ENCODE measurements around the gene OGFR.

The OGFR gene

GRCh38 chr20:62828051-62828450 is 23.4 kb downstream of the OGFR start:
- no peak for DNase-seq

- no peak for DNase-seq
Measured at GRCh38 chr20:62828511-62829230, 24.0 kb downstream of the OGFR start.

GRCh38 chr20:62829231-62830230 is 24.9 kb downstream of the OGFR start:
- DNase-seq, result no peak

GRCh38 chr20:62830251-62830650 is 25.6 kb downstream of the OGFR start:
- no peak for DNase-seq

DNA sequence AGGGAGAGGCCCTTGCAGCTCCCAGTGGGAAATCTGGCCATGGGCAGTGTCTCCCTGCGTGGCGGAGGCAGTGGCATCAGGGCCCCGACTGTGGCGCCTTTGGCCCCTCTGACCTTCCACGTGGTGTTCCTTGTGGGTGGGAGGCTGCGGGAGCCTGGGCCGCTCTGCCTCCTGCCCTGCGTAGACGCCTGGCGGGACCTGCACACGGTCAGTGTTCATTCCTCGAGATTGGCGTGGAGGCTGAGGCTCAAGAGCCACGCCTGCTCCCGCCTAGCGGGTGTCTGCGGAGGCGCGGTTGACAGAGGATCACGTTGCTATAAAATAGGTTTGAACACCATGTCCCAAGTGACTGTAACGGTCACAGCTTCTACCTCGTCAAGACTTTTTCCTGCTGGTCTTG is 26.2 kb downstream of the OGFR start:
- DNase-seq, result no peak

DNA sequence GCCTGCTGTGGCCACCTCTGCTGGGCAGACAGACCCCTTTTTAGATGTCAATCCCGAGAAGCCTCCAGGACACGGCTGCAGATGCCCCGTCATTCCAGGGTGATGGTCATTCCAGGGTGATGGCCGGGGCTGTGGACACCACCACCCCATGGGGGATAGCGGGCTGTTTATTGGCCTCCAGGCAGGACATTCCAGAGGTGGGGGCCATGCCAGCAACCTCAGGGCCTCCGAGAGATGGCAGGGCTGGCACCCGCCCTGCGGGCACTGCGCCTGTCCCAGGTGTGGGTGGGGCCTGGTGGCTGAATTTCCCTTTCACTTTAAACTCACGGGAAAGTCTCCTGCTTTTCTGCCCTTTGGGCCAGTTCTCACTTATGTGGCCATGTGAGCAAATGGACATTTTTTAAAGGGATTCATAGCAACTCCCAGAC is 26.7 kb downstream of the OGFR start:
- DNase-seq, result no peak

GRCh38 chr20:62831854-62832211 is 27.2 kb downstream of the OGFR start:
- no peak for DNase-seq

DNA sequence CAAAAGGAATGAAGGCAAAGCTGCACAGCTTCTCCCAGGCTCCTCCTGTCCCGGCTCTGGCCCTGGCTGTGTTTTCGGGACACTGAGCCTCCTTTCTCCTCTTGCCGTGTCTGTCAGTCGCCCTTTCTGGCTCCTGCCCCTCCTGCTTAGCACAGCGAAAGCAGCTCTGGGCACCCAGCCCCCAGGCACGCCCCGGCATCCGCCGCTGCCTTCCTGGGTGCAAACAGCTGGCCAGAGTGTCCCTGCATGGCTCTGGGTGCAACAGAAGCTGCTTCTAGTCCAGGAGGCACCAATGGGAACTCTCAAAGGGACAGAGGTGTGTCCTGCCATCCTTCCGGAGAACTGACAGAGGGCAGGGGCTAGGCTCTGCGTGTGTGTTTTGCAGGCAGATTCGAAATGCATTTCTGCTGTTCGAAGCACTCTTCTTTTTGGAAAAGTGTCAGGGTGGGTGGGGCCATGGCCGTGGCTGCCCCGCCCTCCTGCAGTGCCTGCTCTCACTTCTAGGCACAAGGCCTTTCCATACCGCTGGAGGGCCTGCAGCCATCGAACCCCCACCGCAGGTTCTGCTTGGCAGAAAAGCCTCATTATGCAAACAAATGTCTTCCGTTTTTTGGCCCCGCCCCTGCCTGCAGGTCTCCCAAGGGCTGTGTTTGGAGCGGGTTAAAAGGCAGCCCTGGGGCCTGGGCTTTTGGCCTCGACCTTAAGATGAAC is 27.7 kb downstream of the OGFR start:
- DNase-seq, result no peak

GRCh38 chr20:62832951-62833391 is 28.3 kb downstream of the OGFR start:
- DNase-seq, result no peak

GRCh38 chr20:62834967-62835730 is 30.5 kb downstream of the OGFR start:
- no peak for DNase-seq

GRCh38 chr20:62835931-62836861 is 31.6 kb downstream of the OGFR start:
- DNase-seq, result no peak

DNA sequence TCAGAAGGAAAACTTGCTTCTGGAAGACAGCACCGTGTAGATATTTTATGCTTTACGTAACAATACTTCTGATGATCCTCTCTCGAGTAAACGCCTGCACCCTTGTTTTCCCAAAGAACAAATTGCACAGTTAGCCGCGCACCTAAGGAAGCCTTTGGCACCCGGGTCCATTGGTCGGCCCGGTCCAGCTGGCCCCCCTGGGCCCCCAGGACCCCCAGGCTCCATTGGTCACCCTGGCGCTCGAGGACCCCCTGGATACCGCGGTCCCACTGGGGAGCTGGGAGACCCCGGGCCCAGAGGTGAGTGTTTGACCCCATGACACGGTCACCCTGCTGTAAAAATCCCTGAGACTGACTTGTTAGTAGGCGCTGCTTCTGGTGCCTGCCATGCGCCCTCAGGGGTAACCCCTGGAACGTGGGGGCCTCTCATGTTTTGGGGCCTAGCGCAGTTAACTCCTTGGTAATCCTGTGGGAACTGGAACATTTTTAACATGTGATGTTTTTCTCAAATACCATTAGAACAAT is 32.4 kb downstream of the OGFR start:
- no peak for DNase-seq

- DNase-seq, result no peak
Measured at GRCh38 chr20:62837790-62838127, 33.1 kb downstream of the OGFR start.

DNA sequence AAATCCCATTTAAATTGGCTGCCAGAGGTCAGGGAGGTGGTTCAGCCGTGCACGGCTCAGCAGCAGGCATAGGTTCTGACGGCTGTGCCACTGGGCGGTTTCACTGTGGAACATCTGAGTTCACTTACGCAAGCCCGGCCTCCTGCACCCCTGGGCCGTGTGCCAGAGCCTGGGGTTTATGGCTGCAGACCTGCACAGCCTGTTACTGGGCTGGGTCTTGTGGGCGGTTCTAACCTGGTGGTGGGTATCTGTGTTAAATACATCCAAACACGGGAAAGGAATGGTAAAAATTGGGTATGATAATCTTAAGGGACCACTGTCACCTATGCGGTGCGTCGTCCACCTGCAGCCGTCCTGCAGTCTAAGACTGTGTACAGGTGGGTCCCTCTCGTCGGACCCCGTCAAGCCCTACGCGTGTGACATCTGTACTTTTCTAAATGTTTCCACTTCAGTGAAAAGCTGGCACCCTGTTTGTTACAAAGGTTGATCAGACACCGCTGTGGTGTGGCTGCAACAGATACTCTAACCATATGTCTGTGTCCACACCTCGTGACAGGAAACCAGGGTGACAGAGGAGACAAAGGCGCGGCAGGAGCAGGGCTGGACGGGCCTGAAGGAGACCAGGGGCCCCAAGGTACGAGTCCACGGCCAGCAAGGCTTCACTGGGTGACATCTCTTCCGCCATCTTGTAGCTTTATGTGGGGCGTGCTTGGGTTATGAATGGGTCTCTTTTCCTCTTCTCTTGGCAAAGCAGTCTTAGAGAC is 33.7 kb downstream of the OGFR start:
- DNase-seq, result no peak

GRCh38 chr20:62839261-62839660 is 34.6 kb downstream of the OGFR start:
- no peak for DNase-seq

GRCh38 chr20:62839816-62840215 is 35.2 kb downstream of the OGFR start:
- no peak for DNase-seq

DNA sequence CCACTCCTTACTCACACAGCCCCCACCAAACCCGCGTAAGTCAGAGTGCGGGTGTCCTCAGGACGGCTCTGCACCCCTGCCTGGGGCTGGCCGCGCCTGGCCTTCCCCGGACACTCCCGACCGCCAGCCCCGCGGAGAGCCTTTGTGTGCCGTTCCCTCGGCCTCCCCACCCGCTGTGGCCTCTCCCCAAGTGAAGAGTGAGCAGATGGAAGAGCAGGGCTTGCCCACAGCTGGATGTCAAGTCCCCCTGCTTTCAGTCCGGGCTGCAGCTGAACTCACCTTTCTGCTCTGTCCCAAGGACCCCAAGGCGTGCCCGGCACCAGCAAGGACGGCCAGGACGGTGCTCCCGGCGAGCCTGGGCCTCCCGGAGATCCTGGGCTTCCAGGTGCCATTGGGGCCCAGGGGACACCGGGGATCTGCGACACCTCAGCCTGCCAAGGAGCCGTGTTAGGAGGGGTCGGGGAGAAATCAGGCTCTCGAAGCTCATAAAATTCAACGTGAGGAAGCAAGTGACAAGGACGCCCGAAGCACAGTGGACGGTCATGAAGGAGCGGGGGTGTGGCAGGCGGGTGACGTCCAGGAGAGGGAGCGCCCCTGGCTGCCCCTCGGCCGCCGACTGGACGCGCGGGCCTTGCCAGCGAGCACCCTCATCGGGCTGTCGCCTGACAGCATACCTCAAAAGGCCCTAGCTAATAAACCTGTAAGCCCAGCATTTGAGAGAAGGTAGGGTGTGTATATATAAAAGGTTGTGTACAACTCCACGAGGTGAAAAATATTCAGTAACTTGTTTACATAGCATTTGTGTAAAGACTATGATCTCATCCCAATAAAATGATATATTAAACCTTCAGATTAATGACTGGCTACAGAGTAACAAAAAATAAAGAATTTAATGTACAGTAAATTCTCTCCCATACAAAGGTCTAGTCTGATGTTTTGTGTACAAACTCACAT is 35.9 kb downstream of the OGFR start:
- no peak for DNase-seq

- no peak for DNase-seq
Measured at GRCh38 chr20:62841705-62842212, 37.1 kb downstream of the OGFR start.

- no peak for DNase-seq
Measured at GRCh38 chr20:62843656-62844055, 39.0 kb downstream of the OGFR start.
